GM19351 (cell line): ENCODE data around the gene SERPINE3.
A peak's percentile ranks its signal among the peaks of the same experiment; 100 is the strongest.

Experiments
- ATAC-seq: cut with Tn5 transposase; IDR thresholded peaks from one replicate; pipeline ENCODE4 v1.9.1; 2021; ENCODE audit warnings: mild to moderate bottlenecking, moderate library complexity; ENCODE audit not compliant: unreplicated experiment

Gene SERPINE3

DNA sequence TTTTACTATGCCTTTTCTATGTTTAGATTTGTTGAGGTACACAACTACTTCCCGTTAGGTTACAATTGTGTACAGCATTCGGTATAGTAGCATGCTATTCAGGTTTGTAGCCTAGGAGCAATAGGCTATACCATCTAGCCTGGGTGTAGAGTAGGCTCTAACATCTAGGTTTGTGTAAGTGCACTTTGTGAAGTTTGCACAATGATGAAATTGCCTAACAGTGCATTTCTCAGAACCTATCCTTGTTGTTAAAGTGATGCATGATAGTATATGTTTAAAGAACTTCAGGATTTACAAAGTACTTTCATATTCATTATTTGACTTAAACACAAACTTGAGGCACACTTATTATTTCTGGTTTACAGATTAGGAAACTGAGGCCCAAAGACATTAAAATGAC, 11.5 kb upstream of the SERPINE3 start:
- no peak for ATAC-seq

GRCh38 chr13:51328488-51328887, 11.0 kb upstream of the SERPINE3 start:
- no peak for ATAC-seq

DNA sequence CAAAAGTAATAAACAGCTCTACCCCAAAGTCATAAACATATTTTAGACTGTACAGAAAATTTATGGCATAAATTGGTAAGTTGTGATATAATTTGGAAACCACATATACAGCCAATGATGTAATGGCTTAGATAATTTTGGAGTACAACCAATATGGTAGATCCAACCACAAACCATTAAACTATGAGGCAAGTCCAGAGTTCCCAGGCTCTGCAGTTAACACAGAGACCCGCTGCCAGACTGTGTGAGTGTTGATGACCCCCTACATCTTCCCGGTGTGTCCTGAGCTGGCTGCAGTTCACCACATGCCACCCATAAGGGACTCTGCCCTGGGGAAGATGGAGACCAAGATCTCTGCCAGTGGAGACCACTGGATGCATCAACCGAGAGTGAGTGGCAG, 9.9 kb upstream of the SERPINE3 start:
- ATAC-seq = no peak

GRCh38 chr13:51330791-51331190, 8.7 kb upstream of the SERPINE3 start:
- peak; percentile 59 for ATAC-seq

DNA sequence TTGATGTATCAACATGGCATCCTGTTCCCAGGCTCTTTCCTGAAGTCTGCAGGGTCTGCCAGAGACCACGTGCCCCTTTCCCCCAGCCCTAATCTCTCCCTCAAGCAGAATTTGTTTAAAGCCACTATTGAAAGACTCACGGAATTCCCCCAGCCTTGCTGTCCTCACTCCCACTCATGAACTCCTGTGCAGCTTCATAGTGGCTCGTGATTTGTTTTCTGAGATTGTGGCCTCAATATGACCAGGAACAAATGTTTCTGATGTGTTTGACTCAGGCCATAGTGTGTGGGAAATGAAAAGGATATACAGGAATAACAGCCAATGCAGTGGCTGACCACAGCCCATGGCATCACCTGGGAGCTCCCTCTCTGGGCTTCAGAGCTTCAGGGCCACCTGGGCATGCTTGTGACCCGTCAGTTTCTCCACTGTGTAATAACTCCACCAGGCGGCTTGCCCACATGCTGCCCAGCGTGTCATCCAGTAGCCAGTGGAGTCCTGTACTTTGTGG, 8.1 kb upstream of the SERPINE3 start:
- peak; percentile 55 for ATAC-seq

GRCh38 chr13:51332566-51333361, 6.7 kb upstream of the SERPINE3 start:
- ATAC-seq = no peak

GRCh38 chr13:51333421-51333820, 6.1 kb upstream of the SERPINE3 start:
- no peak for ATAC-seq

GRCh38 chr13:51333826-51334225, 5.7 kb upstream of the SERPINE3 start:
- ATAC-seq = no peak

- ATAC-seq = no peak
These were observed 2.7 kb upstream of the SERPINE3 start for GRCh38 chr13:51336746-51337145.

DNA sequence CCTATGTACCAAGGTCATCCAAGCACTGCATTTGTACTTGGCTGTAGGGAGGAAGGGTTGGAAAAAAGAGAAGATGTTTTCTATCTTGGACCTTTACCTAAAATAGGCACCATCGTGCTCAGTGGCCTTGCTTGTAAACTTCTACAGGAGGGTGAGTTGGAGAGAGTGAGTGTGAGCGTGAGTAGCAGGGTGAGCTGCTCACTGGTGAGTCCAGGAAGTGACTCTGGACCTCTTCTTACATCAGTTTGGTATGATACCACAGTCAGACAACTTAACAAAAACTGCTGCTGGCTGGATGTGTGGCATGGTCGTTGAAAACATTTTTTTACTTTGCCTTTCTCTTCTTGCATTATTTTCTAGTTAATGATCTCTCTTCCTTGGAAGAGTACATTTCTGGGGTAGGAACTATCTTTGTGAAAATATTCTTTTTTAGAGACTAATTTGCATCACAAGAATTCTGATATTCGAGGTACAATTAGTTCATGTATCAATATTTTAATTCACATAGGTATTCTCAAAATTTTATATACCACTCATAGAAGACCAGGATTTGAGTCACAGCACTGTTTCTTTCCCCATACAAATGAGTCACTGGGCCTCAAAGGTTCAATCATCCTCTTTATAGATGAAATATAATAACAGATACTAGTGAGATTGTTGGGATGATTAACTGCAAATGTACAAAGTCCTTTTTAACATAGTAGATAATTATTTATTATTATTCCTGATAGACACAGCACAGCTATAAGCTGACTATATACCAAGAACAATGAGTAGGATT, 651 bp downstream of the SERPINE3 start:
- ATAC-seq = no peak

DNA sequence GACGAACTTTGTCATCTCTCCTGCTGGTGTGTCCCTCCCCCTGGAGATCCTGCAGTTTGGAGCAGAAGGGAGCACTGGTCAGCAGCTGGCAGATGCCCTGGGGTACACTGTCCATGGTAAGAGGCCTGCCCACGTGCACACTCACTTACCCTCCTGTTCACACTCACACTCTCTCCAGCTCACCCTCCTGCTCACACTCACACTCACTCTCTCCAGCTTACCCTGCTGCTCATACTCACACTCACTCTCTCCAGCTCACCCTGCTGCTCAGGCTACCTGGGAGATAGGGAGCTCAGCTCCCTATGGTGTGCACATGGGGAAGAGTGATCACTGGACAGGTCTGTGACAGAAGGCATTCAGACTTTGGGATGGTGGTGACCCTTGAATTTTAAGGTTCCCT, 1.7 kb downstream of the SERPINE3 start:
- no peak for ATAC-seq

DNA sequence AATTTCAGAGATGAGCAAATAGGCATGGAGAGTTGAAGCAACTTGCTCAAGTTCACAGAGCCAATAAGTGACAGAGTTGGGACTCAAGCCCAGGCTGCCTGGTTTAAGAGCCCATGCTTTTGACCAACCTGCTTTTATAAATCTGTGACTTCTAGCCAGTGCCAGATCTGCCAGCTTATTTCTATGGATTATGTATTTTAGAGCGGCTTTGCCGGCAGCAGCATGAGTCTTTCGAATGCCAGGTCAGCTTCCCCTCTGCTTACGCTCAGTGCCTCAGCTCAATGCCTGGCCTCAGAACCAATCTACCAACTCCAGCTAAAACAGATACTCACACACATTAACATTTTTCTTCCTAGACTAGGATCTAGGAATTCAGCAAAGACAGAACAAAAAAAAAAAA, 2.3 kb downstream of the SERPINE3 start:
- ATAC-seq = no peak

GRCh38 chr13:51342706-51343105, 3.2 kb downstream of the SERPINE3 start:
- ATAC-seq = no peak

DNA sequence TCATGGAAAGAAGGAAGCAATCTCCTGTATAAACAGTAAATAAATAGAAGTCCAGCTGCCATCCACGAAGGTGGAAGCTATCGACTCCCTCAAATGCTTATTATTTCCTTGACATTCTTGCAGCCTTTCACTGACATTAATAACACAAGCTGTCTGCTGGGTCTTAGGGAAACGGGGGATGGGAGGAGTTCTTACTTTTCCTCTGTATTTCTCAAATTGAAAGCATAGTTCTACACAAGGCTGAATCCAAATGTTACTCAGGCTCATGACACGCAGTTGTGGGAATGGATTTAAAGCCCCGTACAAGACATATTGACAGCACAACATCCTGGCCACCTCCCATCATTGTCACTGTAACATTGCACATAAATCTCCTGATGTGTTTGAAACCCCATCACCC, 4.0 kb downstream of the SERPINE3 start:
- ATAC-seq = no peak

GRCh38 chr13:51346397-51346796, 6.9 kb downstream of the SERPINE3 start:
- no peak for ATAC-seq

GRCh38 chr13:51347099-51347498, 7.6 kb downstream of the SERPINE3 start:
- ATAC-seq = no peak

- no peak for ATAC-seq
These were observed 8.8 kb downstream of the SERPINE3 start for GRCh38 chr13:51348069-51348967.

- ATAC-seq = no peak
These were observed 9.5 kb downstream of the SERPINE3 start for GRCh38 chr13:51349016-51349415.

DNA sequence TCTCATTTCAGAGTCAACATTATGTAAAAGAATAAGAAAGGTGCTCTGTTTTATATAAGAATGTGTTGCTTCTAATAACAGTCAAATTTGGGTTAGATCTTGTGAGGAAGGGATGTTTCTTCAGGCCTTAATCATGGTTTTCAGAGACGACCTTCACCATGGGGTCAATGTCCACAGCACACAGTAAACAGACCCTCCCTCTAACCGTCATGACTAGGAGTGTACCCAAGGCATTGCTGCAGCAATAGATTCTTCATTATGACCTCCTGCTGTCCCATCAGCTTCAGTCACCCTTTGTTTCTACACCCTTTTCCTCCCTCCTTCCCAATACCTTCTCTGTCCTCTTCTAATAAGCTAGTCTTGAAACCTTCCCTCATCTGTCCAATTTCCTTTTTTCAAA, 15.7 kb downstream of the SERPINE3 start:
- no peak for ATAC-seq

DNA sequence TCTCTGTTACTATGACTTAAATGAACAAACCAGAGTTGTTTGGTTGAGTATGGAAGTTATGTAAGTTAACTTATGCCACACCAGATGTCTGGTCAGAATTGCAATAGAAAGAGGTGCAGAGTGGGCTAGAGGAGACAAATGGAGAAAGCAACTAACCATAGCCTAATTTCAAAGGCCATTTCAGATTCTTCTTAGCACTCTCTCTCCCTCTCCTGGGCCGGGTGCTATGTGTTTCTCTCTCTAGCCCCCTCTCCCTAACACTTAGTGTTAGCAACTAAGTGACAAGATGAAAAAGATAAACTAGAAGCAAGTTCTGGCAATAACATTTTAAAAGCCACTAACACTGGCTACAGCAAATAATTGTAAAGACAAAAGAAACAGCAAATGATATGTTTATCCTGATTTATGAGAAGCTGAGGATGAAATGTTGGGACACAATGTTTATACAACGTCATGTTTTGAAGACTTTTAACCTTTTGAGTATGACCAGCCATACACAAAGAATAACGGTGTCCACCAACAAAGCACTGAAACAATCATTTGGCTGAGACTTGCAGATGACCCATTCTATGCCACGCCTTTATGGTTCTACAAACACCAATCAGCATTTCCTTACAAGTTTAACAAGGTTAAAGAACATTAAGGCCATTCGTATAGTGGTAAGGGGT, 18.6 kb downstream of the SERPINE3 start:
- ATAC-seq = no peak

- no peak for ATAC-seq
These were observed 19.9 kb downstream of the SERPINE3 start for GRCh38 chr13:51359352-51359751.
